ENCODE data around the gene RAPGEF4.

- no peak for TF ChIP-seq CTCF (IDR thresholded peaks at IDR 0.05; ENCODE audit: low read depth, low read length)
- no peak for TF ChIP-seq EZH2phosphoT487 (IDR thresholded peaks at IDR 0.05; ENCODE audit: low read depth)
These were observed 192.2 kb downstream of the RAPGEF4 start for GRCh38 chr2:172927641-172928357.
